HG02884 (cell line): ENCODE results near the gene NPHP4.

Source experiments
- ATAC-seq: cut with Tn5 transposase; IDR thresholded peaks from one replicate; pipeline ENCODE4 v1.9.1; 2021; ENCODE audit warnings: mild to moderate bottlenecking, moderate library complexity; ENCODE audit not compliant: unreplicated experiment

NPHP4 gene

DNA sequence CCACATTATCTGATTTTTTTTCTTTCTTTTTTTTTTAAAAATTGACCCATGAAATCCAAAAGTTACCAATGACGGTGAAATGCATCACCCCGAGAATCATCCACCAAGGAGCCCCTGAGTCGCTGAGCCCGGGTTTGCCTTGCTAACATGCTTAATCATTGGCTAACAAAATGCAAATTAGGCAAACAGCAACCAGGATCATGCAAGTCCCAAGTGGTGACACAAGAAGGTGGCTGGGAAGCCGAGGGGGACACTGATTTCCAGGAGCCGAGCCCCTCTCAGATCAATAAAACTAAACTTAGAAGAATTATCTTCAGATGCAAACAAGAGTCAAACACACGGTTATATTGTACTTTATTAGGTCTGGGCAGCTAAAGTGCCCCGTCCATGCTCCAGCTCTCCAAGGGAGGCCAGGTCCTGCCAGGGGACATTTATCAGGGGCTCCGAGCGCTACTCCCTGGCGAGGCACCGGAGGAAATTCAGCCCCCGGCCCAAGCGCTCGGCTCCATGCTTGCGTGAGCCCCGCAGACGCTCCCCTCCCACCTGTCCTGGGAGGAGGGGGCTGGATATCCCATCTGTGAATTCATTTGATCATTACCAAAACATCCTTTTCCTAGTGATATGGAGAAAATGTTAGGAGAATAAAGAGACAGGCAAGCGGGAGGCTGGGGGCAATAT is 154.1 kb downstream of the NPHP4 start:
- no peak for ATAC-seq

GRCh38 chr1:5836776-5837440 is 155.3 kb downstream of the NPHP4 start:
- ATAC-seq: no peak

- ATAC-seq: no peak
These were observed 157.1 kb downstream of the NPHP4 start for GRCh38 chr1:5835179-5835562.

DNA sequence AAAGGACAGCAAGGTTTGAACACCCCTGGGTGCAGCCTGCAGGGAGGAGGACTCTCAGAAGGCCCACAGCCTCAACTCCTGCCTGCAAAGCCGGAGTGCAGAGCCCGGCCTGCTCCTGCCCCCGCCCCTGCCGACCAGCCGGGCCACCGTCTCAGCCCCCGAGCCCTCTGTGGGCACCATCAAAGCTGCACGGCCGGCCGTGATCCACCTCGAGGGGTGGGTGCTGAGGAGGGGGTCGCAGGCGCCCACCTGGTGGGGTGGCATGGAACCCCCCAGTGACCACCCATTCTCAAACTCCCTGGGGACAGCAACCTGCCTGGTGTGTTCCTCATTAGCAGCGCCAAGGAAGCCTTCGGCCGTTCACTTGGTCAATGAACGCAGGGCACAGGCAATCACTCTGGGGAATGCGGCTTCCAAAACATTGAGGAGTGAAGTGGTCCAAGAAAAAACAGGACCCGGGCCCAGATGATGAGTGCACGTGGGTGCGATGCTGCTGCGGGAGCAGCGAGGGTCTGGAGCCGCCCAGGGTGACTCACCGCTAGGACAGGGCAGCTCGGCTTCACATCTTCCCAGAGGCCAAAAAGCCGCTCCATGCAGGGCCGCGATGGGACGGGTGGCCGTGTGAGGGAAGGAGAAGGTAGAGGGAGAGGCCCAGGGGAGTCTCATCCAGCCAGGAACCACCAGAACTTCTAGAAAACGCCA is 157.6 kb downstream of the NPHP4 start:
- no peak for ATAC-seq

GRCh38 chr1:5833911-5834310 is 158.3 kb downstream of the NPHP4 start:
- no peak for ATAC-seq

- ATAC-seq: no peak
These were observed 159.0 kb downstream of the NPHP4 start for GRCh38 chr1:5832916-5833895.

- ATAC-seq: no peak
These were observed 160.5 kb downstream of the NPHP4 start for GRCh38 chr1:5831600-5832335.

- ATAC-seq: no peak
These were observed 161.2 kb downstream of the NPHP4 start for GRCh38 chr1:5830771-5831599.

DNA sequence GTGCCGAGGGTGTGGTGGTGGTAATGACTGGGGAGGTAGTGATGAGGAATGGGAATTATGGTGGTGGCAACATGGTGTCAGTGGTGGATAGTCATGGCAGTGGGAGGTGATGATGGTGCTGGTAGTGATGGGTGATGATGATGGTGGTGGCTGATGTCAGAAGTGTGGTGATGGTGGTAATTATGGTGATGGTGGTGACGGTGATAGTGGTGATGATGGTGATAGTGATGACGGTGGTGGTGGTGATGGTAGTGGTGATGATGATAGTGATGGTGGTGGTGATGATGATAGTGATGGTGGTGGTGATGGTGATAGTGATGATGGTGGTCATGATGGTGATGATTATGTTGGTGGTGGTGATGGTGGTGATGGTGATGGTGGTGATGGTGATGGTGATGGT is 162.8 kb downstream of the NPHP4 start:
- ATAC-seq: no peak

GRCh38 chr1:5828308-5828935 is 163.8 kb downstream of the NPHP4 start:
- no peak for ATAC-seq

GRCh38 chr1:5827516-5827915 is 164.7 kb downstream of the NPHP4 start:
- ATAC-seq: no peak

- no peak for ATAC-seq
These were observed 165.6 kb downstream of the NPHP4 start for GRCh38 chr1:5826601-5827000.

- ATAC-seq: no peak
These were observed 169.5 kb downstream of the NPHP4 start for GRCh38 chr1:5822726-5823125.

DNA sequence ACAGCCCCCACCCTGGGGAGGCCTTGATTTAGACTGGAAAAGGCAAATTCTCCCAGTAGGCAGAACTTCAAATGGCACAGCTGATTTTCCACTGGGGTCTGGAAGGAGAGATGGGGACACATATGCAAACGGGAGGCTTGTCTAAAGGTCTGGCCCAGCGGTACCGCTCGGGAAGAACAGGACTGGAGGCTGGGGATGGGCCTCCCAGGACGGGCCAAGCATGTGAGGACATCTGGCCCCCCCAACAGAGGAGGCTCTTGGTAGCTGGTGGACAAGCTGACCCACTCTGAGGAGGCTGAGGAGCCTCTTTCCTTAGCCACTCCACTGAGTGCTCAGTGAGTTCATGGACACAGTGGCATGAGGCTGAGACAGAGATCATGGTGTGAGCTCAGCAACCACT is 170.0 kb downstream of the NPHP4 start:
- ATAC-seq: no peak

GRCh38 chr1:5821540-5822176 is 170.6 kb downstream of the NPHP4 start:
- ATAC-seq: no peak

DNA sequence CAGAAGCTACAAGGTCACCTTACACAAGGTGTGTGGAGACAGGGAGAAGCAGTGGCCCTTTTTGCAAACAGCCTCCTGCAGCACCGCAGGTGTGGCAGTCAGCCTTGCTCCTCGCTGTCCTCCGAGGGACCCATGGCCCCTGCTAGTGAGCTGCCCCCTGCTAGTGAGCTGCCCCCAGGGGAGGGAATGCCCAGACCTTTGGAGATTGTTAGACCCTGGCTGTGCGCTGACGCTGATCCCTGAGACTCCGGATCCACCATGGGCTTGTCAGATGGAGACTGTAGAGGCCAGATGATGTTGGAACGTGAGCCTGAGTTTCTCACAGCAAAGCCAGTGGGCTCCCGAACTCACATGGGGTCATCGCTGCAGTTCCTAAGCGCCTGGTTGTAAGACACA is 172.2 kb downstream of the NPHP4 start:
- ATAC-seq: no peak

DNA sequence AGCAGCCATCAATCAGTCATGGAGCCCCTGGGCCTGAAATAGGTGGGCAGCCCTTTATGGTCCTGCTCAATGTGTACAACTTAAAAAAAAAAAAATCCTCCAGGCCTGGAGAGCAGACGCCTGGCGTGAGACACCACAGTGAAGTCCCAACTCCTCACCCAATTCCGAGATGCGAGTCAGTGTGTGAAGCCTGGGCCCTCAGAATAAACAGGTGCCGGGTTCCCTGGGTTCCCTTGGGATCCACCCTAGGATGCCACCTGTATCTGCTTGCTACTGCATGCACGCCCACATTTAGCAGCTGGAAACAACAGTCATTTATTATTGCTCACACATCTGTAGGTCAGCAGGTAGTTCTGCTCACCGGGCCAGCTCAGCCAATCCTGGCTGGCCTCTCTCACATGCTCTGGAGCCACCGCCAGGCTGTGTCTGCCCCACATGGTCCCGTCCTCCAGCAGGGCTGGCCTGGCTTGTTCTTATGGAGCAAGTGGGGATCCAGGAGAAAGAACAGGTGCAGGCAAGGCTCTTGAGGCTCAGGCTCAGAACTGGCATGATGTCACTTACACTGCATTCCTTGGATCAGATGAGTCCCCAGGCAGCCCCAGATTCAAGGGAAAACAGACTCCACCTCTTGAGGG is 172.7 kb downstream of the NPHP4 start:
- ATAC-seq: no peak

DNA sequence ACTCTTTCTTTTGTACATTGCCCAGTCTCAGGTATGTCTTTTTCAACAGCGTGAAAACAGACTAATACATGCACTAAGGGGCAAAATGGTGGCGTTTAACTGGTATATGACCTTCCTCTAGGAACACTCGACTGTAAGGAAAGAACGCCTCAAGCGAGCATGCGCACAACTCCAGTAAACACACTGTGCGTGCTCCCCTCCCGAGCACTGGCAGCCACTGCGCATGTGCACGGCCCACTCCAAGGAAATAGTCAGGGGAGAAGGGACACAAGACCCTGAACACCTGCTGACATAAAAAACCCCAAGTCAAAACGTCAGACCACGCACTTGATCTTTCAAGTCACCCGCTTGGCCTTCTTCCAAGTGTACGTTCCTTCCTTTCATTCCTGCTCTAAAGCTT is 173.5 kb downstream of the NPHP4 start:
- no peak for ATAC-seq
